Measurements from ENCODE around the gene SPTAN1.
A peak's percentile ranks its signal among the peaks of the same experiment; 100 is the strongest.
"Not testable (repeated sequence)": the region's sequence is repeated elsewhere in the genome, so short reads cannot be mapped to it uniquely, and the experiment has no call there.

SPTAN1 gene

DNA sequence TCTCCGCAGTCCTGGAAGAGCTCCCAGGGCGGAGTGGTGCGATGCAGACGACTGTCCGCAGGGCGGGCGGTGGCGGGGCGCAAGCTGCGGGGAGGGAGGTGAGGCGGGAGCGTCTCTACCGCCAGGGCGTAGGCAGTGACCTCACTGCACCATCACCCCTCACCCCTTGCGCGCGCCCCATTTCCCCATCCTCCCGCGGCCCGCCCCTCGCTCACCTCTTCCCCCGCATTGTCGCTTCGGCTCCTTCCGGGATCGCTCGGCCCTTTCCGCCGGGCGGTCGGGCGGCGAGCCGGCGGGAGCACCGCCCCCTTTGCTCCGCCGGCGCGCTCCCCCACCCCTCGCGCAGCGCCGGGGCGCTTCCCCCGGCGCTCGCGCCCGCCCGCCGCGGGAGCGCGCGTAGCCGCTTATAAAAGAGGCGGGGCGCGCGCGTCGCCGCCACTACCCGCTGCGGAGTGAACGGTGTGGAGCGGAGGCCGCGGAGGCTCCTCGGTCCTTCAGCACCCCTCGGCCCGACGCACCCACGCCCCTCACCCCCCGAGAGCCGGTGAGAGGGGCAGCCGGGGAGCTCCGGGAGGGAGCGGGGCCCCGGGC, at the start of gene SPTAN1:
TSS of gene SPTAN1 (plus strand) at position 435 of the 591 bp plus-strand sequence. CDS start 14,154 bp downstream, outside the sequence.
- peak; percentile 86 to 92 (median 91) for DNase-seq

DNA sequence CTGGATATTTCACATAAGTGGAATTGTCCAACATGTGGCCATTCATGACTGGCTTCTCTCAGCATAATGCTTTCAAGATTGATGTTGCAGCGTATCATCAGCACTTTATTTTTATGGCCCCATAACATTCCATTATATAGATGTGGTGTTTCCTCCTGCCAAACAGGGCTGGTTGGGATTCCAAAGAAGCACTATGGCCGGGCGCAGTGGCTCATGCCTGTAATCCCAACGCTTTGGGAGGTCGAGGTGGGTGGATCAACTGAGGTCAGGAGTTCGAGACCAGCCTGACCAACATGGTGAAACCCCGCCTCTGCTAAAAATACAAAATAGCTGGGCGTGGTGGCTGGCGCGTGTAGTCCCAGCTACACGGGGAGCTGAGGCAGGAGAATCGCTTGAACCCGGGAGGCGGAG, 49.0 kb upstream of the SPTAN1 start:
- not testable (repeated sequence) for DNase-seq

DNA sequence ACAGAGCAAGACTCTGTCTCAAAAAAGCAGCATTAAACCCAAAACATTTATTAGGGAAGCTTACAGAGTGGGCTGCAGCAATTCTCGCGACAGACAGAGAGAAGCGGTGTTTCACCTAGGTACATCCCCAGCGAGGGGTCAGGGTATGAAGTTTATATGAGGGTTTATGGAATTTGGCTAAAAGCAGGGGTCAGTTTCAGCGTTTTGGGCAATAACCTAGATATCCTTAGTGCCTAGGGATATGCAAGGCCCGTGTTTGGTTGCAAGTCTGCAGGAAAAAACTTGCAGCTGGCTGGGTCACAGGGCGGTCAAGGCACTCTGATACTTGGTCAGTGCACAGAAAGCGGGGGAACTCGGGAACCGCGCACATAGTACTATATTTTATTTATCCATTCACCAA, 48.5 kb upstream of the SPTAN1 start:
- no peak for DNase-seq

DNA sequence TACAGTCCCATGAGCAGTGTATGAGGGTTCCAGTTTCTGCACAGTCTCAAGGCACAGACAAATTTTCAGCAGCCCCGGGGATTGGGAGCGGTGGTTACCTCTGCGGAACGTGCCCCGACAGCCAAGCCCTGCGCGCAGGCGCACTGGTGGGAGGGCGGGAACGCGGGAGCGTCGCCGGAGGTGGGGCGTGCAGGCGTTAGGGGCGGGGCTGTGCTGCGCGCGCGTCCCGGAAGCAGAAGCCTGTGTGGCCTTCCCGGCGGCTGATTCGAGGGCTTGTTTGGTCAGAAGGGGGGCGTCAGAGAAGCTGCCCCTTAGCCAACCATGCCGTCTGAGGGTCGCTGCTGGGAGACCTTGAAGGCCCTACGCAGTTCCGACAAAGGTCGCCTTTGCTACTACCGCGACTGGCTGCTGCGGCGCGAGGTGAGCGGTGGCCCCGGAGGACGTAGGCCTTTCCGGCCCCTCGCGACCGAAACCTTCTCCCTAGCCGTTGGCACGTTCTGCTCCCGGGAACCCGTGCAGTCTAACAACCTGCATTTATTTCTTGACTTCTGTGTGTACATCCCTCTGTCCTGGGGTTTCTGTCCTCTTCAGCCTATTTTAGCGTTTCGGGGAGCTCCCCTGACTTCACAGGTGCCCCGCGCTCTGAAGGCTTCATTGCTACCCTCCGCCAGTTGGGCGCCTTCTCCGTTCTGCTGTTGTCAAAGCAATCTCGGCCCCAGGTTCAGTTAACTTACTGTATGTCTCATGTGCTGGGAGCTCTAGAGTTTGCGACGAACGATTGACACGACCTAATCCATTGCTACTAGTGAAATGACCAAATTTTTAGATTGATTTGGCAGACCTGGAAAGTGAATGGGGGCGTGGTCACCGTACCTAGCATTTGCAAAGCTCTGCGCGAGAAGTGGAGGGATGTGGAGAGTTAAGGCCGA, 47.6 kb upstream of the SPTAN1 start, which contains the start of gene GLE1:
TSS of gene GLE1 (plus strand) at position 235 of the 929 bp plus-strand sequence. CDS start at position 322, 87 bp downstream.
- peak; percentile 95 to 97 (median 96) for DNase-seq

DNA sequence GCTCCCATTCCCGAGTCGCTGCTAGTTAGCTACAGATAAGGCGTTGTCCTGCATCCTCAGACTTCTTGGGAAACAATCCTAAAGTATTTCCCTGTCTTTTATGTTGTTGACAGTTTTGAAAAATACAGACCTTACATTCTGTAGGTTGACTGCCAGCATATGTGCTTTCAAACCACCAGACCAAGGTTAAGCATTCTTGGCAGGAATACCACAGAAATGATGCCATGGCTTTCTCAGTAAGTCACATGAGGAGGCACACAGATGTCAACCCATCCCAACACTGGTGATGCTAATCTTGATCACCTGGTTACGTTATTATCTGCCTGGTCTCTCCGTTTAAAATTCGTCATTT, 47.0 kb upstream of the SPTAN1 start:
- no peak for DNase-seq

DNA sequence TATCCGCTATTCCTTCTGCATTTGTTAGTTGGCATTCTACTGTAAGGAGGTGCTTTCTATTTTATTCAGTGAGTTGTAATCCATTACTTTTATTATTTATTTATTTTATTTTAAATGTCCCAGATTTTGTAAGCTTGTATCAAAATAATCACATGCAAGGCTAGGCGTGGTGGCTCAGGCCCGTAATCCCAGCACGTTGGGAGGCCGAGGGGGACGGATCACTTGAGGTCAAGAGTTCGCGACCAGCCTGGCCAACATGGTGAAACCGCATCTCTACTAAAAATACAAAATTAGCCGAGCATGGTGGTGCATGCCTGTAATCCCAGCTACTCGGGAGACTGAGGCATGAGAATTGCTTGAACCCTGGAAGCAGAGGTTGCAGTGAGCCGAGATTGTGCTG, 46.5 kb upstream of the SPTAN1 start:
- not testable (repeated sequence) for DNase-seq

DNA sequence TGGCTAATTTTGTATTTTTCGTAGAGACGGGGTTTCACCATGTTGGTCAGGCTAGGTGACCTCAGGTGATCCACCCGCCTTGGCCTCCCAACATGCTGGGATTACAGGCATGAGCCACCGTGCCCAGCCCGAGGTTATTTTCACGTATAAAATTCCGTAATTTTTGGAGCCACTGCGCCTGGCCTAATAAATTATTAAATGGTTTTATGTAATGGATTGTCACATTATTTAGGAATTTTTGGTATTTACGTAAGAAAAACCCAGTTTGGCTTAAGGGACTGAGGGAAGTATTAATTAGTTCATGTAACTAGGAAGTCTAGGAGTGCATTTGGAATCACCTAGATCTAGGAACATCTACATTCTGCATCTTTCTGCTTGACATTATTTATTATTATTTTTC, 39.6 kb upstream of the SPTAN1 start:
- no peak for DNase-seq

DNA sequence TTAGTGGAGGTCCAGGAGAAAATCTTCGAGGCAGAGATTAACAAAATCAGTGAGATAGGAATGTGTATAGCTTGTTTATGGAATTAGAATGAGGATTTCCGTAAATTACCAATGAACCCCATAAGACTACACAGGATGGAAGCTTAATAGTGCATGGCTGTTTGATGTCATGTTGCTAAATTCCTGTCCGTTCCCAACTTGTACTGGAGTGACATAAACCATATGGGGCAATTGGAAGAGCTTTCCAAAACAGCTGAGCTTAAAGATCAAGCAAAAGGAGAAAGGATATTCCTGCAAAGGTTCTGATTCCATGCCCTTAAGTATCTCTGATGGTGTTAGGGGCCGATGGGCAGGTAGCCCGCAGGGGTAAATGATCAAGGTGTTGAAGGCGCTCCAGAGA, 30.4 kb upstream of the SPTAN1 start:
- DNase-seq = no peak

DNA sequence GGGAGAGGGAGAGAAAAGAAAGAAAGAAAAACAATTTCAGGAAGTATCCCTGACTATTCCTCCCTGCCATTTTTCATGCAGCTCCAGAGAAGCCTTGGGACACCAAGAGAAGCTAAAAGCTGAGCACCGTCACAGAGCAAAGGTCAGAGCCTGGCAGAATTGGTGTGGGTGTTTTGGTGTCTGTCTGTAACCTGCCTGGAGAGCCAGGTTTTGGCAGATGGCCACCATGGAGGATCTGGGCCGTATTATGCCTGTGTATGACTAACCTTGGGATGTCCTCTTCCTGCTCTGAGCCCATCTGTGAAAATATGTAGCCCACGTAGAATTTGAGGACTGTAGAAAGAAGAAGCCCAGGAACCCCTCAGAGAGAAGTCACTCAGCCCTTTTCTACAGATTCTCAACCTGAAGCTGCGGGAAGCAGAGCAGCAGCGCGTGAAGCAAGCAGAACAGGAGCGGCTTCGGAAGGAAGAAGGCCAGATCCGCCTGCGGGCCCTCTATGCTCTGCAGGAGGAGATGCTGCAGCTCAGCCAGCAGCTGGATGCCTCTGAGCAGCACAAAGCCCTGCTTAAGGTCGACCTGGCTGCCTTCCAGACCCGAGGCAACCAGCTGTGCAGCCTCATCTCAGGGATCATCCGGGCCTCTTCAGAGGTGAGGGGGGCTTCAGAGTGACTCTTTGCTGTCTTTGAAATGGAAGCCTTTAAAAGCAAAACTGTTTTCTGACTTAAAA, 29.0 kb upstream of the SPTAN1 start:
- no peak for DNase-seq

DNA sequence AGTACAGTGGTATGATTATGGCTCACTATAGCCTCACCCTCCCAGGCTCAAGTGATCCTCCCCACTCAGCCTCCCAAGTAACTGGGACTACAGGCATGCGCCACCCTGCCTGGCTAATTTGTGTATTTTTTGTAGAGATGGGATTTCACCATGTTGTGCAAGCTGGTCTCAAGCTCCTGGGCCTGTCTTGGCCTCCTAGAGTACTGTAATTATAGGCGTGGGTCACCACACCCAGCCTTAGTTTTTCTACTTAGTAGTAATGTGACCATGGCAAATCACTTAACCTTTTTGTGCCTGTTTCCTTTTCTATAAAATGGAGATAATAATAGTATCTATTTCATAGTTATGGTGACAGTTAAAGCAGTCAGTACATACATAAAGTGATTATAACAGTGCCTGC, 25.7 kb upstream of the SPTAN1 start:
- no peak for DNase-seq

DNA sequence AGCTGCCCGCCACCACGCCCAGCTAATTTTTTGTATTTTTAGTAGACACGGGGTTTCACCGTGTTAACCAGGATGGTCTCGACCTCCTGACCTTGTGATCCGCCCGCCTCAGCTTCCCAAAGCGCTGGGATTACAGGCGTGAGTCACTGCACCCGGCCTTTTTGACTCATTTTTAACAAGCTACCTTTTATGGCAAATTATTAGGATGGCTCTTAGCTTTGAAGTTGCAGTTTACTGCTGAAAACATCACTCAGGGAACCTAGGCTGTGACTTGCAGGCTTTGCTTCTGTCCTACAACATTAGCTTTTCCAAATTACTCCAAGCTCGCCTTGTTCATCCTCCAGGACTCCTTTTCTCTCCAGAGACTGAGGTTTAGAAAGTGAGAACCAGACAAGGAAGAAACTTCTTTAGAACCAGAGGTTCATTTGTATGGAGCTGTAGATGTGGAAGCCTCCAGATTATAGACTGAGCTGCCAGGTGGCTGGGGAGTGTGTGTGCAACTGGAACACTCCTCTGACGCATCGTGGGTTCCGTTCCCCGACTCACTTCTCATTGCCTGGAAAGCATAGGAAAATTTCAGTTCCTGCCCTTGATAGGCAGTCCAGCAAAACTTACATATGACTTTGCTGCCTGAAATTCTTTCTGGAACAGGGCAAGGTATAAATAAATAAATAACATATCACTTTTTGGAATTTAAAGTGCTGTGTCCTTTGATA, 23.8 kb upstream of the SPTAN1 start:
- DNase-seq = no peak

DNA sequence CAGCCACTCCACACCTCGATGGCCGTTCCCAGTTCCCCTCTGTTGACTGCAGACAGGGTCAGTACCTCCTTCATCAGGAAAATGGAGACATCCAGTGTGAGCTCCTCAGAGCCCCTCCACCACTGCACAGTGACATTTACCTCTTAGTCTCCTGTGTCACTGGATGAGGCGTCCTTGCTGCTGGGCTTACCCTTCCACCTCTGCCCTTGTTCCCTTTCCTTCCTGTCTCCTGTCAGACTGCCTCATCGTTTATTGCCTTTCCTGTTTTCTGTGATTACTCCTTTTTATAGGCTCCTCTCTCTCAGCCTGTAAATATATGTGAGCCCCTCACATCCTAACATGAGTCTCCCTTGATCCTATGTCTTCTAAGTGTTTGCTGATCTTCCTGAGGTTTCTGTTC, 23.2 kb upstream of the SPTAN1 start:
- no peak for DNase-seq

DNA sequence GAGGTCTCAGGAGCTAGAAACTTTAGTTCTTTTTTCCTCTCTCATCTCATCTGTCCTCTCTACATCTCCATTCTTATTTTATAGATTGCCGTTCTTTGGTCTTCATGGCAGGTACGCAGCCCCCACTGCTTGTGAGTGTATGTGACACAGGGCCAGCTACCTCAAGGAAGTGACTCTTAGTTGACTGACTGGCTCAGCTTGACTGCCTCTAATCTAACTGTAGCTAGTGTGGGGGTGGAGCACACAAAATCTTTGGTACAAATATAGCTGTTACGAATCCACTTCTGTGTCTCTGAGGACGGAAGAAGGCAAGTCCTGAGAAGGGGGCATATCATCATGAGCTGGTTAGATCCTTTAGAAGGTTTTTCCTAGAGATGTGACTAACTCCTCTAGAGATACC, 19.8 kb upstream of the SPTAN1 start:
- no peak for DNase-seq

DNA sequence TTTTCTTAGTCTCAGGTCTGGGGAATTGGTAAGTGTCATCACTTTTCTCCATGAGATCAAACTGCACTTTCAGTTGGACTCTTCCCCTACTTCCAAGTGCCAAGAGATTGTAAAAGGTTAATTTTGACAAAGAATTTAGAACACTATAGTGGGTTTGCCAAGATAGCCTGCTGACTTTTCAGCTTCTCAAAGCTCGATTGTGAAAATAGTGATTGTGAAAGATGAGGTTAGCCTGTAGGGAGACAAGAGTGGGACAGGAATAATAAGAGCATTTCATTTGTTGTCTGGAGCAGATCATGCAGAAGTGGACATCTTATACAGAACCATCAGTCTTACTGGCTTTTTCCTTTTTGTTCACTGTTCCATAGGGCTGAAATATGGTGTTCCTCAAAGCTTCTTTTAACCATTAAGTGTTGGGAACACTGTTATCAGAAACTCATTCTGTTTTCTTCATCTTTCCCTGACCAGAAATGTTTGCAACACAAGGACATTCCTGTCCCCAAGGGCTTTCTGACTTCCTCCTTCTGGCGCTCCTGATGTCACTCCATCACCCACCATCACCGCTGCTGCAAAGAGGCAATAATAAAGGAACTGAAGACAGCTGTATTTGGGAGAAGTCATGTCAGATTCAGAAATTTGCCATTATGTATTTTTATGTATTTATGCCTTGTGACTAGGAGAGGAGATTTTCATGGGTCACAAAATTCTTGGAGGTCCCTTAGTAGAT, 11.6 kb upstream of the SPTAN1 start:
- DNase-seq = no peak

DNA sequence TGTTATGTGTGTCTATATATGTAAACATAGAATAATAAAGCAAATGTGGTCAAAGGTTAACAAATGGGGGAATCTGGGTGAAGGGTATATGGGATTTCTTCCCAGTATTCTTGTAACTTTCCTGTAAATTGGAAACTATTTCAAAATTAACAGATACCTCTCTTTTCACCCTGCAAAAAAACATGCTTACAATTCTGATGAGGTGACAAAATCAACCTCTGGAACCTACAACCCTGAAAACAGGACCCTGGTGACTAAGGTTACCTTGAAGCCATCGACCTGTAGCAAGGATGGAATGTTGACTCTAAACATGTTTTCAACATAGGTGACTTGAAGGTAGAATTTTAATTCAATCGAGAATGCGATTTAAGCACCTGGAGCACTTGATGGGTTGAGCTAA, 5.9 kb upstream of the SPTAN1 start:
- no peak for DNase-seq

DNA sequence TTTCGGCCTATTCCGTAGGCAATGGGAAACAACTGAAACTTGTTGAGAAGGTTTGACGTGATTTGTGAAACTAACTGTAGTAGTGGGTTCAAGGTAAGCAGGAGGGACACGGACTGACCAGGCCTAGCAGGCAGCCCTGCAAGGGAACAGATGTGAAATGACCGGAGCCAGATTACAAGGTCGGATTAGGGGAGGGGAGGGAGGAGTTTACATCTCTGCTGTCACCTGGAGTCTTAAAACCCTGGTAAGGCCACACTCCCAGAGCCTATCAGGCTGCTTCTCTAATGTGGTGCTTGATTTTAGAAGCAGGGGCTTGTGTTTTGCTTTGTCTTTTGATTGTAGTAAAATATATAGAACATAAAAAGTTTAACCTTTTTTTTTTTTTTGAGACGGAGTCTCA, 3.5 kb upstream of the SPTAN1 start:
- DNase-seq = no peak

DNA sequence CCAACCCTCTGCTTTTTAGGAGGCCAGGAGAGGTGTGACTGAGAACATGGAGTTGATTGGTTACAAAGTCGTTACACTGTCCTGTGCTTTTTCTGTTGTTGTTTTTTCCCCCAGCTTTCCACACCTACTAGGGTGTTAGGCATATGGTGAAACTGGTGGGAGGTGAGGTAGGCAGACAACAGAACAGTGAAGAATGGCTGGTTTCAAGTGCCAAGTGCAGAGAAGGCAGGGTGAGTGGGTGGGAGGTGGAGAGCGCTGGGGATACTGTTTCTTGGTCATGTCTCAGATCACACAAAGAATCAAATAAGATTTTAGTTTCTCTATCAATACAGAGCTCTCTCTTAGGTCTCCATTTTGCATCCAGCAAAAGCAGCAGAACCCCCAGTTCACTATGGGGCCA, 2.2 kb upstream of the SPTAN1 start:
- DNase-seq = no peak

DNA sequence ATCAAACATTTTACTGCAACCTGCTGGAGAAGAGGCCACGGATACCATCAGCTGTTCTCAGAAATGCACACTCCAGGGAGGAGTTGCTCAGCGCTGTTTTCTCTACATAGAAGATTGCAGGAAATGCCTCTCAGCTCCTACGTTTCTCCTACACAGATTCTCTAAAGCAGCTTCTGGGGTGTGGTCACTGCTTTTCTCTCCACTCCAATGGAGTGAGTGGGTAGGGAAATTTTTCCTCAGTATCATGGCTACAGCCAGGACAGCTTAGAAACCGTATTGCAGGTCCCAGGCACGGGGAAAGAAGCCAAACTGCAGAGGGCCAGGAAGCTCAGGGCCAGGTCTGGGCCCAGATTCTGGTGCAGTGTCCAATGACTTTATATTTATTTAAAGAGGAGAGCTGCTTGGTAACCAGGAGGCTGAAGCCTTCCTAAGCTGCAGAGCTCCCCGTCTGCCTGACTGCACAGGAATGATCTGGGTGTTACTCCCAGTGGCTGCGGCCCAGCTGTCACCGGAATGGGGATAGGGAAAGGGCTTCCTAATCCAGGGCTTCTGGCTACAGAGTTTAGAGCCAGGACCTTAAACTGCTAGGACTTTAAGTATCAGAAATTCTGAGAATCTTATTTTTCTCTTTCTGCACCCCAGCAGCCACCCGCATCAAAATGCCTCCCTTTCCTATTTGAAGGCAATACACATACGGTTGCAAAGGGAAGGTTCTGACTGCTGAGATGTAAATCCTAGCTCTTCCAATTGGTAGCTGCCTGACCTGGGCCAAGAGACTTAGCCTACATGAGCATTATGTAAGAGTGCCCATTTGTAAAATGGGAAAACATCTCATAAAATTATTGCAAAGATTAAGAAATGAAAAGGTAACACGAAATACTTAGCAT, 1.4 kb upstream of the SPTAN1 start:
- DNase-seq = no peak

DNA sequence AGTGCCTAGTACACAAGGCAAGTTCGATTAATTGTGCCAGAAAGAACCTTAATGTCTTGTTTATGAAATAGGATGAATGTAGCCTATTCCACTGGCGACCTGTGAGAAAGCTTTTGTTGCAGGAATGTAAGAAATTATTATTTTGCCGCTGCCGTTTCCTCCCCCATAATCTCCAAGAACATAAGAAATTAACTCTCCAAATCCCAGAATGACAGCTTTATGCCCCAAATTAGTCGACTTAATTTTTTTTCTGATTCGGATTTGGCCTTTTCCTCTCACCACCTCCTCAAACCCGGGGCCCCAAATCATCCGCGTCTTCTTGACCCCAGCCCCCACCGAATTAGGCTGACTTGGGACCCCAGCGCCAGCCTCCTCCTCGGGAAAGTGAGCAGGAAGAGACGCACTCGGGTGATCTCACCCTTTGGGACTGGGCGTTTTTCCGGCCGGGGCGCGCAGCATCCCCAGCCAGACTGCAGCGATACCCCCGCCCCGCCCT, 682 bp upstream of the SPTAN1 start:
- DNase-seq = no peak

DNA sequence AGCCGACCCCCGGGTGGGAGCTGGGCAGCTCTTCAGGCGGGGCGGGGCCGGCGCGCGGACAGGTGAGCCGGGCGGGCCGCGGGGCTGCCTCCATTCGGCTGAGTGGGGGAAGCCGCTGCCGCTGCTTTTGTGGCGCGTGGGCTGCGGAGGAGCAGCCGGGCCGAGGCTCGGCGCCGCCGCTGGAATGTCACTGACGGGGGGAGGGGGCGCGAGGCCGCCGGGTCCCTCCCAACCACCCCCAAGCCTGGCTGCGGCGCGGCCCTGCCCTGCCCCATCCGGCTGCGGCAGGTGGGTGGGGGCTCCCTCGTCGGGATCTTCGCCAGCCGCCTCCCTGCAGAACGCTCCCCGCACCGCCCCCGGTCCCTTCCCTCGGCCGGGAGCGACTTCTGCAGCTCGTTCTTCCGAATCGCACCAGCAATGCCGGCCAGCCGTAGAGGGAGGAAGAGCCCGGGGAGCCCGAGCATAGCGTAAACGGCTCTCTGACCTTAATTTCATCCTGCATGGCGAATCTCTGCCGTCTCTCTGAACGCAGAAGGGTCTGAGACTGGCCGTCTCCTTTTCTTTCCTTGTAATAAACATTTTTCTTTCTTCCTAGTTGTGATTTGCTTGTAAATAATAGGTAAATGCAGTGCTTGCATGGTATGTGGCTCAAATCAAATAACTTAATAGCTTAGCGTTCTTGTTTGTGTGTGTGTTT, 505 bp downstream of the SPTAN1 start:
- peak in 1 of 4 experiments; percentile 28 for DNase-seq
